Cardiac muscle cell (in vitro differentiated cells and primary cell): ENCODE data around the gene B4GALT7. TPM values are rescaled to one million over a fixed set of nuclear protein-coding genes. Genes with fewer than 3 reads are reported as not detected.
"Not testable (repeated sequence)": the region's sequence is repeated elsewhere in the genome, so short reads cannot be mapped to it uniquely, and the experiment has no call there.

Experiments used
- DNase-seq, 2 donors: peaks; one replicate each; pipeline versions ENCODE4 v3.0.0 to v3.0.0-alpha.2; 2010 to 2017; ENCODE audit warnings: low read depth in 1 of 2, low spot score in 1 of 2
- H3K27ac ChIP-seq: fragments of 200-600 bp; sonication (generic); 2 replicates; pipeline ENCODE4 v1.5.1; 2016
- H3K27me3 ChIP-seq: fragments of 200-600 bp; sonication (generic); 2 replicates; pipeline ENCODE4 v1.6.0; 2016; ENCODE audit warnings: control low read depth
- H3K36me3 ChIP-seq: fragments of 200-600 bp; sonication (generic); 2 replicates; pipeline ENCODE4 v1.5.1; 2016; ENCODE audit warnings: control low read depth
- H3K4me1 ChIP-seq: fragments of 200-600 bp; sonication (generic); 2 replicates; pipeline ENCODE4 v1.8.1; 2017; ENCODE audit warnings: low read depth, mild to moderate bottlenecking, mixed run types
- H3K4me3 ChIP-seq: fragments of 200-600 bp; sonication (generic); 2 replicates; pipeline ENCODE4 v1.5.1; 2016; ENCODE audit warnings: mild to moderate bottlenecking
- H3K9me3 ChIP-seq: fragments of 200-600 bp; sonication (generic); 2 replicates; pipeline ENCODE4 v1.5.1; 2017; ENCODE audit warnings: low read depth, mild to moderate bottlenecking, control low read depth
- polyA plus RNA-seq: library from polyadenylated mRNA; unstranded; fragments of >200 nt; fragmentation: Nextera tagmentation; extraction: Ambion mirVana; gene quantifications from 2 replicates; pipeline ENCODE4 v1.2.1, GENCODE V29; 2016
- total RNA-seq: library from RNA; depleted of rRNA; stranded (reverse); fragments of >200 nt; gene quantifications from 2 replicates; pipeline ENCODE4 v1.2.3, GENCODE V29; 2016
- TF ChIP-seq, protein P1 (sequence below): IDR thresholded peaks from 2 replicates; pipeline ENCODE4 v1.5.1; 2012; ENCODE audit warnings: low read depth, mild to moderate bottlenecking, low read length

Gene B4GALT7
- total and polyA plus RNA-seq, 2 experiments from 2014 or later, result 29.0 to 42.3 TPM

DNA sequence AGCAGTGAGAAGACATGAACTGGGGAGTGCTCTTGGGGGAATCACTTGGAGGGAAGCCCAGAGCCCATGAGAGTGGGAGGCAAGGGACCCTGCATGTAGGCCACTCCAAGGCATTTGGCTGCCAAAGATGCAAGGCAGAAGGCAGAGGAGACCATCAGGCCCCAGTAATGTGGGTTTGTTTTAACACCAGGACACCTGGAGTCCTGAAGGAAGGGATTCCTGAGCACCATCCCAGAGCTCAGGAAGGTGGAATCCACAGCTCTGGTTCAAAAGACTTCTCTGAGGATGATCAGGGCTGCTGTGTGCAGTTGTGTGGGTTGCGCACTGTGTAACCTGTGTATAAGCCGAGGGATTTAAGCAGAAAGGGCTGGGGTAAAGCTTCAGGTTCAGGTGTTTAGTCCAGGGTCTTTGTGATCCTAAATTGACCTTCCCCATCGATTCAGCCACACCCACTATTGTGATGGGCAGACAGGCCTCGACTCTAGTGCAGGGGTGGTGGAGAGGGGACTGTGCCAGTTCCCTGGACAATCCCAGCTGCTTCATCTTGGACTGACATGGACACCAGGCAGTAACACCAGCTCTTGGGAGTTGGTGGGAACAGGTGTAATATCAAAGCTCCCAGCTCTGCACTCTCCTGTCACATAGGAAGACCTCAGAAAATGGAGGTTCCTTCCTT is 11.0 kb downstream of the B4GALT7 start:
- H3K9me3 ChIP-seq, result no peaks in the 10 kb centered on the region
- peaks cover 3% of the 10 kb centered on the region for H3K36me3 ChIP-seq
- TF ChIP-seq, protein P1, sequence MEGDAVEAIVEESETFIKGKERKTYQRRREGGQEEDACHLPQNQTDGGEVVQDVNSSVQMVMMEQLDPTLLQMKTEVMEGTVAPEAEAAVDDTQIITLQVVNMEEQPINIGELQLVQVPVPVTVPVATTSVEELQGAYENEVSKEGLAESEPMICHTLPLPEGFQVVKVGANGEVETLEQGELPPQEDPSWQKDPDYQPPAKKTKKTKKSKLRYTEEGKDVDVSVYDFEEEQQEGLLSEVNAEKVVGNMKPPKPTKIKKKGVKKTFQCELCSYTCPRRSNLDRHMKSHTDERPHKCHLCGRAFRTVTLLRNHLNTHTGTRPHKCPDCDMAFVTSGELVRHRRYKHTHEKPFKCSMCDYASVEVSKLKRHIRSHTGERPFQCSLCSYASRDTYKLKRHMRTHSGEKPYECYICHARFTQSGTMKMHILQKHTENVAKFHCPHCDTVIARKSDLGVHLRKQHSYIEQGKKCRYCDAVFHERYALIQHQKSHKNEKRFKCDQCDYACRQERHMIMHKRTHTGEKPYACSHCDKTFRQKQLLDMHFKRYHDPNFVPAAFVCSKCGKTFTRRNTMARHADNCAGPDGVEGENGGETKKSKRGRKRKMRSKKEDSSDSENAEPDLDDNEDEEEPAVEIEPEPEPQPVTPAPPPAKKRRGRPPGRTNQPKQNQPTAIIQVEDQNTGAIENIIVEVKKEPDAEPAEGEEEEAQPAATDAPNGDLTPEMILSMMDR, result no peak
- no peaks in the 10 kb centered on the region for H3K27me3 ChIP-seq
- peaks cover 6% of the 10 kb centered on the region for H3K4me1 ChIP-seq
- no peak for DNase-seq
- H3K27ac ChIP-seq, result no peak overlapping the region
- no peak overlapping the region for H3K4me3 ChIP-seq

DNA sequence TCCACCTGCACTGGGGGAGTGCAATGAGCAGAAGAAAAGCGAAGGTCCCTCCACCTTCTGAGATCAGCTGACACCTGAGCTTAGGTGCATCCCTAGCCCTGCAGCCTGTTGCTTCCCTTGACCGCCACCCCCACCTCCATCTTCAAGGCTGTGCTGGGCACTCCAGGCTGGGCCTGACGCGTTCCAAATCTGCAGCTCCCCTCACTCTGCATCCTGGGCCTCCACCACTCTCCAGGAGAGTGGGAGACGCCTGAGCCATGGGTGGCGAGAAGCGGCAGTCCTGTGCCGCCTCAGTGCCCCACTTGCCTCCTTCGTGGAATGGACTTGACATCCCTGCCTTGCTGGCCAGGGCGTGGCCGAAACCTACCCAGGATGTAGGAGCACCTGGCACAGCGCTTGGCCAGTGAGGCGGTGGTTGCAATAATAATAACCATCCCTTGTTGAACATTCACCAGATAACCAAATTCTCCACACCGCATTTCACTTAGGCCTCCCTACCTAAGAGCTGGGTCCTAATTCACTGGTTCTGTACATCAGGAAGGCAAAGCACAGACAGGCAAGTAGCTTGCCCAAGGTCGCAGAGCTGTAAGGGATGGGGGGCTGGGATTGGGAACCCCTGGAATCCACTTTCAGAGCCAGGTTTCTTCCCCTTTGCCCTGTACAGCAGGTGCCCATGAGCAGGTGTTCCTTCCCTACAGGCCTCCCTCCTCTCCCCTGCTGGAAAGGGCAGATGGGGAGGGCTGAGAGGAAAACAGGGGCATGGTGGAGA is 11.7 kb downstream of the B4GALT7 start:
- TF ChIP-seq, protein P1, result no peak
- H3K36me3 ChIP-seq, result peaks cover 3% of the 10 kb centered on the region
- H3K4me3 ChIP-seq, result no peak overlapping the region
- H3K27me3 ChIP-seq, result no peaks in the 10 kb centered on the region
- DNase-seq, result no peak
- H3K27ac ChIP-seq, result no peak overlapping the region
- no peaks in the 10 kb centered on the region for H3K9me3 ChIP-seq
- peaks cover 6% of the 10 kb centered on the region for H3K4me1 ChIP-seq

DNA sequence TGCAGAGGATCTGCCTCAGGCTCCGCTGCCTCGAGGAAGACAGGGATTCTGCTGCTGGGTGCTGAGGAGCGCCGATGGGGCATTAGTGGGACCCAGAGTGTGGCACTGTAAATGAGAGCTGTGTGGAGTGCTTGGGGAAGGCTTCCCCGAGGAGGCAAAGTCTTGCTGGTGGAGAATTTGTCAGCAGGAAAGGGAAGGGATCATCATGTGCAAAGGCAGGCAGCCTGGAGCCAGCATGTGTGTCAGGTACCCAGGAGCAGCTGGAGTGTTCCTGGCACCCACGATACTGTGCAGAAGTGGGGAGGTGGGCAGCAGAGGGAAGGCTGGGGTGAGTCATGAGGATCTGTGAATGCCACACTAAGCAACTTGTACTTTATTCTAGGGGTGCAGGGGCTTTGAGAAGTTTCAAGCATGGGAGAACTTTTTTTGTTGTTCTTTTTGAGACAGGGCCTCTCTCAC is 12.3 kb downstream of the B4GALT7 start:
- Histone ChIP-seq H3K9me3 (no peaks in the 10 kb centered on the region), H3K4me1 (peaks cover 6% of the 10 kb centered on the region), H3K27ac (no peak overlapping the region), H3K27me3 (no peaks in the 10 kb centered on the region), H3K4me3 (no peak overlapping the region), H3K36me3 (peaks cover 3% of the 10 kb centered on the region)
- TF ChIP-seq, protein P1, result no peak
- no peak for DNase-seq

DNA sequence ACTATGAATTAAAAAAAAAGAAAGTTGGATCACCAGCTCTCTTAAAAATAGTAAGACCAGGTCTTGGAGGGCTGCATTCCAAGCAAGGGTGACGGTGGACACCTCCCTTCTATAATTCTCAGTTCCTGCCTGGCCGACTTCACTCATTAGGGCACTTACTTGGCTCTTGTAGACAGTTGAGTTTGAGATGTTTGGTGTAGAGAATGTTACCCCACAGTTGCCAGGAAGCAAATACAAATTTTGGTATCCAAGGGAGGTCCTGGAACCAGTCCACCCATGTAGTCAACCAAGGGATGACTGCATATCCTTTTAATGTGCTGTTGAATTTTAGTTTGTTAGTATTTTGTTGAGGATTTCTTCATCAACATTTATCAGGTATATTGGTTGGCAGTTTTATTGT is 20.6 kb downstream of the B4GALT7 start:
- H3K27me3 ChIP-seq, result no peaks in the 10 kb centered on the region
- TF ChIP-seq, protein P1, result no peak
- no peak overlapping the region for H3K4me3 ChIP-seq
- DNase-seq, result no peak
- no peak overlapping the region for H3K27ac ChIP-seq
- H3K9me3 ChIP-seq, result no peaks in the 10 kb centered on the region
- no peaks in the 10 kb centered on the region for H3K4me1 ChIP-seq
- H3K36me3 ChIP-seq, result no peaks in the 10 kb centered on the region

DNA sequence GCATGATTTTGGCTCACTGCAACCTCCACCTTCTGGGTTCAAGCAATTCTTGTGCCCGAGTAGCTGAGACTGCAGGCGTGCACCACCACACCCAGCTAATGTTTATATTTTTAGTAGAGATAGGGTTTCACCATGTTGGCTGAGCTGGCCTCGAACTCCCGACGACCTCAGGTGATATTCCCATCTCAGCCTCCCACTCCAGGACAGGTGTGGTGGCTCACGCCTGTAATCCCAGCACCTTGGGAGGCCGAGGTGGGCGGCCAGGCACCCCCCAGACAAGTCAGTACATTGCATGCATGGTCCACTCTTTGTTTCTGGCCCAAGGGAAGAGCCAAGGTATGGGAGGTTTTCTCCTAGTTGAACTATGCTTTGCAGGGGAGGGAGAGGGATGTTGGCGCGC is 24.2 kb downstream of the B4GALT7 start:
- H3K4me3 ChIP-seq, H3K27ac ChIP-seq, DNase-seq, H3K27me3 ChIP-seq, H3K36me3 ChIP-seq, H3K4me1 ChIP-seq, H3K9me3 ChIP-seq: not testable (repeated sequence)

DNA sequence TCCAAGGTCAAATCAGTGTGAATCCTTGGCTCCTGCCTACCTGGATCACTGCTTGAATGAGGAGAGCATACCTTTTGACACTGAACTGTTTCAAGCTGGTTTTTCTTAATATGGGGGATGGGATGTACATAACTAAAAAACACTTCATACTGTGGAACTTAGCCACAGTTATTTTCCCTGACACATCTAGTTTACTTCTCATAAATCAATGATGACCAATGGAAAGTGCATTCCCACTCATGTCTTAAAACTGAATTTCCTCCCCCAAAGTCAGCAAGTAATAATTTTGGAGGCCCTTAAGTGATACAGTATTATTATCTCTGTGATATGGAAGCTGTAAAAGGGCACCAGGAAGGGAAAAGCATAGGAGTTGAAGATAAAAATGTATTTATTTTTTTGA is 30.3 kb downstream of the B4GALT7 start:
- not testable (repeated sequence) for H3K9me3 ChIP-seq, H3K27me3 ChIP-seq, DNase-seq, H3K27ac ChIP-seq, H3K4me3 ChIP-seq, H3K36me3 ChIP-seq, H3K4me1 ChIP-seq

DNA sequence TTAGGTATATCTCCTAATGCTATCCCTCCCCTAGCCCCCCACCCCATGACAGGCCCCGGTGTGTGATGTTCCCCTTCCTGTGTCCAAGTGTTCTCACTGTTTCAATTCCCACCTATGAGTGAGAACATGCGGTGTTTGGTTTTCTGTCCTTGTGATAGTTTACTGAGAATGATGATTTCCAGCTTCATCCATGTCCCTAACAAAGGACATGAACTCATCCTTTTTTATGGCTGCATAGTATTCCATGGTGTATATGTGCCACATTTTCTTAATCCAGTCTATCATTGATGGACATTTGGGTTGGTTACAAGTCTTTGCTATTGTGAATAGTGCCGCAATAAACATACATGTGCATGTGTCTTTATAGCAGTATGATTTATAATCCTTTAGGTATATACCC is 35.0 kb downstream of the B4GALT7 start:
- not testable (repeated sequence) for H3K4me3 ChIP-seq, DNase-seq, H3K9me3 ChIP-seq, H3K27me3 ChIP-seq, H3K27ac ChIP-seq, H3K4me1 ChIP-seq, H3K36me3 ChIP-seq

DNA sequence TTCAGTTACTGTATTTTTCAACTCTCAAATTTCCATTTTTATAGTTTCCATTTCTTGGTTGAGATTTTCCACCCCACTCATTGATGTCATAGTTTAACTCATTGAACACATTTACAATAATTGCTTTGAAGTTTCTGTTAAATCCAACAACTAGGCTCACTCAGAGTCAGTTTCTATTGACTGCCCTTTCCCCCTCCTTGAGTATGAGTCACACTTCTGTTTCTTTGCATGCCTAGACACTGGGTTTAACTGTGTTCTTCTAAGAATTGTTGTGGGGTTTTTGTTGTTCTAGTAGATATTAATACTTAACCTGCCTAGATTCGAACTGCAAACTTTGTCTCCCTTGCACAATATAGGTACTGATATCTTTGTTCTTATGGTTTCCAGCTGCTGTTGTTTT is 45.5 kb downstream of the B4GALT7 start:
- DNase-seq, H3K4me3 ChIP-seq, H3K4me1 ChIP-seq, H3K36me3 ChIP-seq, H3K27ac ChIP-seq, H3K27me3 ChIP-seq, H3K9me3 ChIP-seq: not testable (repeated sequence)

DNA sequence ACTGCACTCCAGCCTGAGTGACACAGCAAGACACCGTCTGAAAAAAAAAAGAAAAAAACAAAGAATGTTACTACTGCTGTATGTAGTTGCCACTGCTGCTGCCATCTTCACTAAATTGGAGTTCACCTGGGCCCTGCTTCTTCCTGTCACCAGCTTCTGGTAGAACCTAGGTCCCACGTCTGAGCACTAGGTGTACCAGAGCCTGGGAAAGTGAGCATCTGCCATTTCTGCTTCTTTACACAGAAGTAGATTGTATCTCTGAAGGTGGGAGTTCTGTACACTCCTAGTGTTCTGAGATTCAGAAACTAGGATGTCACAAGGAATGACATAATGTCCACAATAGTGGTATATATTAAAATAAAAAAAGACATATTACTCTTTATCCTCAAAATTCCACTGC is 51.3 kb downstream of the B4GALT7 start:
- not testable (repeated sequence) for DNase-seq, H3K4me3 ChIP-seq, H3K36me3 ChIP-seq, H3K9me3 ChIP-seq, H3K4me1 ChIP-seq, H3K27ac ChIP-seq, H3K27me3 ChIP-seq
